ENCODE data around the gene C11orf97. TPM values are rescaled to one million over a fixed set of nuclear protein-coding genes. Genes with fewer than 3 reads are reported as not detected.

C11orf97 gene
- total and polyA plus RNA-seq, 2 of the 13 experiments (the other 11 are each of a cell fraction or from before 2014, with no cell fraction given) = 0.35 TPM; not detected in 1

DNA sequence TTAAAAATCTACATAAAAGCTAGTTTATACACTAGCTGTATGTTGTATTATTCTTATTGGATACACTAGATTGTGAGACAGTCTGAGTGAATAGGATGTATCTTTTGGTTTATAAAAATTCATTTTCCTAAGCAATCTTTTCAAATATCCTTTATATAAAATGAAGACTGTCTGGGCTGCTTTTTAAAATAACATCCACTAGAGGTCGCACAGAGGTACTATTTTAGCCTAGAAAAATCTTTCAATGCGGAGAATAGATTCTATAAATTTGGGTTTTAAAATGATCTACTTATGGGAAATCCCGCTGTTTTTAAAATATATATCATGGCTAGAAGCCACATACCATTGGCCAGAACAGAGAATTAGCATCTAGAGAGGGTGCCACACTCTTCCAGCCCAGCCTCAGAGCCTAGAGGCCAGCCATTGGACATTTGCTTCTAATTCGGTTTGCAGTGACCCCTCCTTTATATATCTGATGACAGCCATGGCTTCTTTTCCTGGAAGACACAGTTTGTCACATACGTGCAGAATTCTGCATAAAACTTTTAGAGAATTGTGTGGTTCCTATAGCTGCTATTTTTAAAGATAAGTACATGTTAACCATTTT, 7.3 kb downstream of the C11orf97 start (continued):
- no peak for TF ChIP-seq ZNF407 (CRISPR knock-in tag; IDR thresholded peaks at IDR 0.05; ENCODE audit: not compliant biosample characterization)

DNA sequence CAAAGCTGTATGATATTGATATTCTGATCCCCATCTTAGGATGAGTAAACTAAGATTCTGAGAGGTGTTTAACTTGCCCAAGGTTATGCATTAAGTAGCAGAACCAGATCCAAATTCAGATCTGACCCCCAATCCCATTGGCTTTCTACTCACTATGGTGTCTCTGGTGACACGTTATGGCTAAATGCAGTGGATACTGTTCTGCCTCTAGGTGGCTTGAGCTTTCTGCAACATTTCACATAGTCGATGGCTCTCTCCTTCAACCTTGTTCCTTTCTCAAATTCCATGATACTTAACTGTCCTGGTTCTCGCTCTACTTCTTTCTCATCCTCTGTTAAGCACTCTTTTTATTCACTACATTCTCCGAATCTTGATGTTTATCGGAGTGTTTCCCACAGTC, 9.4 kb downstream of the C11orf97 start:
- in situ Hi-C loops (cut with HindIII; ENCODE audit: extremely low pct_ligation_motif_present, low pct_unique_long_range_greater_than_20kb) = no loop called here
- Histone ChIP-seq H3K27me3 (ENCODE audit: control insufficient read depth in 1 of 2, insufficient read depth in 2 of 2, low read length in 2 of 2) (no peaks in the 10 kb centered on the region), H2AFZ (ENCODE audit: low read length) (no peak overlapping the region), H3K4me3 (replicated peaks in 1 of 3; ENCODE audit: insufficient read depth in 1 of 3, low read depth in 2 of 3, low read length in 3 of 3) (no peak overlapping the region), H3K9ac (ENCODE audit: insufficient read depth, low read depth, low read length) (no peak overlapping the region), H3K9me3 (ENCODE audit: low read length) (no peaks in the 10 kb centered on the region), H3K4me2 (ENCODE audit: low read depth, low read length) (no peak overlapping the region), H3K27ac (ENCODE audit: extremely low read length, insufficient read depth, low read length) (no peak overlapping the region), H3K79me2 (ENCODE audit: insufficient read depth, low read length) (no peaks in the 10 kb centered on the region), H4K20me1 (ENCODE audit: insufficient read depth, low read length) (no peaks in the 10 kb centered on the region), H3K36me3 (replicated peaks in 1 of 2; ENCODE audit: control insufficient read depth in 1 of 2, insufficient read depth in 2 of 2, low read length in 2 of 2) (no peaks in the 10 kb centered on the region), H3K4me1 (ENCODE audit: insufficient read depth, low read length) (peaks cover 8% of the 10 kb centered on the region)
- ATAC-seq (peak; percentile 85), DNase-seq (ENCODE audit: low spot score) (peak; percentile 16), FAIRE-seq (no peak)
- BruUV-seq (replicated peaks) = no TSS peak
- no peak for TF ChIP-seq BATF2 (CRISPR knock-in tag; IDR thresholded peaks at IDR 0.05)
- TF ChIP-seq, protein P1, sequence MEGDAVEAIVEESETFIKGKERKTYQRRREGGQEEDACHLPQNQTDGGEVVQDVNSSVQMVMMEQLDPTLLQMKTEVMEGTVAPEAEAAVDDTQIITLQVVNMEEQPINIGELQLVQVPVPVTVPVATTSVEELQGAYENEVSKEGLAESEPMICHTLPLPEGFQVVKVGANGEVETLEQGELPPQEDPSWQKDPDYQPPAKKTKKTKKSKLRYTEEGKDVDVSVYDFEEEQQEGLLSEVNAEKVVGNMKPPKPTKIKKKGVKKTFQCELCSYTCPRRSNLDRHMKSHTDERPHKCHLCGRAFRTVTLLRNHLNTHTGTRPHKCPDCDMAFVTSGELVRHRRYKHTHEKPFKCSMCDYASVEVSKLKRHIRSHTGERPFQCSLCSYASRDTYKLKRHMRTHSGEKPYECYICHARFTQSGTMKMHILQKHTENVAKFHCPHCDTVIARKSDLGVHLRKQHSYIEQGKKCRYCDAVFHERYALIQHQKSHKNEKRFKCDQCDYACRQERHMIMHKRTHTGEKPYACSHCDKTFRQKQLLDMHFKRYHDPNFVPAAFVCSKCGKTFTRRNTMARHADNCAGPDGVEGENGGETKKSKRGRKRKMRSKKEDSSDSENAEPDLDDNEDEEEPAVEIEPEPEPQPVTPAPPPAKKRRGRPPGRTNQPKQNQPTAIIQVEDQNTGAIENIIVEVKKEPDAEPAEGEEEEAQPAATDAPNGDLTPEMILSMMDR (CRISPR knock-in tag; IDR thresholded peaks at IDR 0.05) = peak; percentile 32
- TF ChIP-seq SMC3 (IDR thresholded peaks at IDR 0.05; ENCODE audit: low read length) = peak; percentile 12; the same call in 1 of the 2 replicates
- peak; percentile 31 for TF ChIP-seq STAG1 (CRISPR knock-in tag; IDR thresholded peaks at IDR 0.05)
- CTCF ChIA-PET (ENCODE audit: low intra/inter-chr PET ratio, low total read pairs) = interaction anchor here (1.7 kb wide), 1 partner anchor 81 kb away, joined by 8 read pairs; no protein-coding TSS in a partner anchor
- 28% methylated on average over 5 of the region's 5 CpGs for WGBS (ENCODE audit: low lambda C conversion rate)
- POLR2A ChIA-PET = no interaction called here
- intact Hi-C loops (cut with micrococcal nuclease; ENCODE audit: unreplicated experiment) = no loop called here

Data from HepG2 (cell line).